Measurements from ENCODE around the gene CTDSPL2.

- TF ChIP-seq CTCF (IDR thresholded peaks at IDR 0.05): no peak
- TF ChIP-seq ZFX (IDR thresholded peaks at IDR 0.05; ENCODE audit: borderline replicate concordance): no peak
Observed at GRCh38 chr15:44542596-44542995, 115.2 kb downstream of the CTDSPL2 start.

Data from 22Rv1 (cell line).